IPS DF 4.7 (cell line): ENCODE data around the gene SOBP.

Experiments
- DNase-seq: peaks from one replicate; pipeline ENCODE4 v3.0.0-alpha.2; 2013; ENCODE audit warnings: low spot score; ENCODE audit errors: extremely low read depth

SOBP gene

DNA sequence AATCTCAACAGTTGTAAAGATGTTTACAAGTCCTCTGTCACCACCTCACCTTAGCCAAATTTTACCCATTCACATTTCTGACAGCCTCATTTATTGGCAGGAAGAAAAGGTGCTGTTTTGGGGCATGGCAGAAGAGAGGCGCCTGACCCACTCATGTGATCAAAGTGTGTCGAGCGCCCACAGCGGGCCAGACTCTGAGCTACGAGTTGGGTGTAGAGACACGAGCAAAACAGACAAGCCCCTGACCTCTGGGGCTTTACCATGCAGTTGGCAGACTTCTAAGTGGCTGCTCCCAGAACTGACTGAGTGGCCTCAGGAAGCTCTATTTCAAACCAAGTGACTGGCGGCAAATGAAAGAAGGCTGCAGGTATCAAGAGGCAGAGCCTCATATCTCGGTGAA is 167.0 kb downstream of the SOBP start:
- no peak for DNase-seq

DNA sequence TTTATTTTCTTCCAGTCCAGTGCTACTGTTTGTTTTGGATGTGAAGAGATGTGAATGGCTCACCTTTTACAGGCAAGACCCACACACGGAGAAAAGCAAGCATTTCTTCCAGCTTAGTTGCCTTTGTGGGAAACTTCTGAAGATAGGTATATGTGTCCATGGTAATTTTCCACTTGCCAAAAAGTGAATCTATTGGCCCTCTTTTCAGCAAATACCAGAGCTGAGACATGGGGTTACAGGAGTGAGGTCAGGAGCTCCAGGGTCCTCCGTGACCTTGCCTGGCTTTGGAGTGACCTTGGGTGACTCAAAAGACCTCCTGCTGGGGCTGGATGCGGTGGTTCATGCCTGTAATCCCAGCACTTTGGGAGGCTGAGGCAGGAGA is 167.4 kb downstream of the SOBP start:
- DNase-seq = no peak

DNA sequence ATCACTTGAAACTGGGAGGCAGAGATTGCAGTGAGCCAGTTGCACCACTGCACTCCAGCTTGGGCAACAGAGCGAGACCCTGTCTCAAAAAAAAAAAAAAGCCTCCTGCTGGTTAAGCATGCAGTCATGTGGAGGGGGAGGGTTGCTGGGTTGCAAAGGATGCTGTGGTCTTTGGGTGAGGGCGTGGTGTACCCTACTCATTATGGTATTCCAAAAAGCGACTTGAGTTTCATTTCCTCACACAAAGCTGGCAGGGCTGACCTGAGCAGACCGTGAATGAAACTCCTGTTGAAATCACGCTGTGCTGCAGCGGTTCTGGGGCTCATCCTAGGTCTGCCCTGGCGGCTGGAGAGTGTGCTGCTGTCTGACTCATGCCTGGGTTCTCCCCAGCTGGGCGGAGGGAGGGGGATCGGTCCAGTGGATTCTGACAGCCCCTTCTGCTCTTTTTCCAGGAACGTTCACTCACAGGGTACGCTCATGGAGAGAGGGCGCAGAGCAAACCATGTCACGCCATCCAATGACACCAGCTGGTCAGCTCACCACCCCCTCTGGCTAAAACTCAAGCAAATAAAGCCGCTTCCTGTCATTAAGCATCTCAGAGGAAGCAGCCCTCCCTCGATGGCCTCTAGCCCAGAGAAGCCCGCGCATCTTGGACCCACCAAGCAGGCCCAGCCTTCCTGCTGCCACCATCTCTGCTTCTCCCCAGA is 168.0 kb downstream of the SOBP start:
- no peak for DNase-seq

DNA sequence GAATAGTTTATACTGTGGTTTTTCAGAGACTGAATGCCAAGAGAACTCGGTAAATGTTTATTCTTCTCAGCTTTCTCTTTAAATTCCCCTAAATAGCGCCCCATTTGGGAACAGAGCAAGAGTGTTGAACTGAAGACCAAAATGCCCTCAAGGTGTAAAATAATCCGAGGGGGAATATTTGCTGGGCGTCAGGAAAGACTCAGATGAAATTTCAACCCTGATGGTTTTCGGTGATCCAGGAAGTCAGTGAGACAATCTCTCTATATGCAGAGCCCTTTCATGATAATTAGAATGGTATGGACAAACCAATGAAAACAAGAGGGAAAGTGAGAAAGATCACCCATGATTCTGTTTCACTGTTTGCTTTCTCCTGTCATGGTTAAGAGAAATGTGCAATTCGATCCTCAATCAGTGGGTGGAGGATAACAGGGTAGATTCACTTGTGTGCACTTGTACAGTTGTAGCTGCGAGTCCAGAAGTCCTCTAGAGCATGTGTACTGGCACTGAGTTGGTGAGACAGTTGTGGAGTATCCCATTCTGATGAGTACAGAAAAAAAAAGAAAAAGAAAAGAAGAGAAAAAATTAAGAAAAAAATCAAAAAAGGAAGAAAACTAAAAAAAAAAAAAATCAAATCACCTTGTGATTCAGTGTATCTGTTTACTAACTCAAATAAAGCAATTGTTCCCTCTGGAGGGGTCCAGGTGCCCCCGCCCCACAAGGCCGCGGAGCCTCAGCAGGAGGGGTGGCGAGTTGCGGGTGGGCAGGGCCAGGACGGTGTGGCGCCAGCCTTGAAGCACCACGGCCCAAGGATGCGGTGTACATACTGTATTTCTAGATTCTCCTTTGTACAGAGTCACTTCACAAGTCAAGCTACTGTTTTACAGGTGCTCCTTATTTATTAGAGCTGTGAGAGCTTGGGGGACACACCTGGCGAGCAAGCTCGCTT is 169.3 kb downstream of the SOBP start:
- no peak for DNase-seq

DNA sequence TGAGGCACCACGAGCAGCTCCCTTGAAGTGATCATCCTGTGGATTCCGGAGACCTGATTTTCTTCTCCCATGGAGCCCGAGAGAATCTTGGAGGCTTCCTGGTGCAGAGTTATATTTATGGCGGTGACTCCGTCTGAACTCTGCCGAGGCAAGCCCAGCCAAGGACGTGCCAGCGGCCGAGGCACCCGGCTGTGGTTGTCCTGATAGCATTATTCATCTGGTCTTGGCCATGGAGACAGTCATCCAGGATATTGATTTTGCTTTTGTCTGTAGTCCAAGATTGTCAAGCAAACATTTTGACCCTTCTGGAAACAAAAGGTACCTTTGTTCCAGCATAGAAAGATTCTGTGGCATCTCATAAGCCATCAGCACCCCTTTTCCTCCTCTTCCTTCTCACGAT is 170.9 kb downstream of the SOBP start:
- no peak for DNase-seq

DNA sequence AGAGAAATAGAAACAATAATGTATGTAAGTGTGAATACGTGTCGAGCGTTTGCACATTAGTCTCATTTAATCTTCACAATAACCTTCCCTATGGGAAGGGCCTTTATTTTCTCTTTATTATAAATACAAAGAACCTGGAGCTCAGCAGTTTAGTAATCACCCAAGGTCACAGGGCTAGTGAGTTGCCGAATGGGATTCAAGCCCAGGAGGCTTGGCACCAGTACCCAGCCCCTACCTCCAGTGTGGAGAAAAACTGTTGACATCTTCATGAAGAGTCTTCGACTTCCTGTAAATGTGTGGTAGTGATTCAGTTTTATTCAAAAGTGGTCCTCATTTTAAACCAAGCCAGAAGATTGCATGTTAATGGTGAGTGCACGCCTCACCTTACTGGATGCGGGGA is 171.4 kb downstream of the SOBP start:
- no peak for DNase-seq

DNA sequence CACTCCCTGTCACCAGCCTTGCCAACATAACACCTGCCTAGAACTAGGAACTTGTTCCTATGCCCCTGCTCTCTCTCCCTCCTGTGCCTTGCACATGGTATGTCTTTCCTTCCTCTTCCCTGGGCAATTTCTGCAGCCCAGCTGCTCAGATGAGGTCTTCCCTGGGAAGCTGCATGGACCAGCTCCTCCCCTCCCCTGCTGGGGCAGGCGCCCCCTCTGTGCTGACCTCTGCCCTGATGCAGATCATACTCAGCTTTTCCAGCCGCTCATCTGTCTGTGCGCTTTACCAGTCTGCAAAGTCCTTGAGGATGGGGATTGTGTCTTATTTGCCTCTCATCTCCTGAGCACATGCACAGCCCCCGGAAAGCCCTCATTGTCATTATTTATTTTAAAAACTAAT is 172.4 kb downstream of the SOBP start:
- DNase-seq = no peak

DNA sequence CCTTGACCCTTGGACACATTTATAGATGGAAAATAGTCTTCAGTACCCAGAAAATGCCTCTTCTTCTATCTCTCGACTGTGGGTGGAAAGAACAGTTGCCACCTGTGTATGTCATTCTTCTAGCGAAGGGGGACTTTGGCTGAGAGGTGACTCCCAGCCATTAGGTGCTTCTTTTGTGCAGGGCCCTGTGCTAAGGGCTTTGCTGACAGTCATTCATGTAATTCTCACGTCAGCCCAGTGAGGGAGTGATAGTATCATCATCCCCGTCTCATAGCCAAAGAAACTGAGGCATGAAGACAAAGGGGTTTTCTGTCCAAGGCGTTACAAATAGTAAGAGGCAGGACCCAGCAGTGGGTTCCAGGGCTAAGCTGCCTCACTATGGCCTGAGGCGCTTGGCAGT is 173.4 kb downstream of the SOBP start:
- no peak for DNase-seq

DNA sequence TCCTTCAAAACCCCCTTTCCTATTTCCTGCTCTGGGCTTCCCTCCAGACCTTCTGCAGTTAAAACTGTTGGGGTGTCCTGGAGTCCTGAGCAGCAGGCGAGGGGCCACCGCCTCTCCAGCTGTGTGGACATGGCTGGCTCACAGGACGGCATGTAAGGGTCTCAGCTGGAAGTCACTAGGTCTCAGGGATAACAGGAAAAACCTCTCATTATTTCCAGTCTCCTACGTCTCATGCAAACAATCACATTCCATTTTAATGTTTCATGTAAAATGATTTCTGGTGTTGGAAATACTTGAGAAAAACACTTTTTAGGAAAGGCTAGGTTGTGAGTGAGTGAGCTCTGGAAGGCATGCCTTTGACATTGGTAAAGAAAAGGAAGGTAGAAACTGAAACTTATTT is 175.5 kb downstream of the SOBP start:
- DNase-seq = no peak

DNA sequence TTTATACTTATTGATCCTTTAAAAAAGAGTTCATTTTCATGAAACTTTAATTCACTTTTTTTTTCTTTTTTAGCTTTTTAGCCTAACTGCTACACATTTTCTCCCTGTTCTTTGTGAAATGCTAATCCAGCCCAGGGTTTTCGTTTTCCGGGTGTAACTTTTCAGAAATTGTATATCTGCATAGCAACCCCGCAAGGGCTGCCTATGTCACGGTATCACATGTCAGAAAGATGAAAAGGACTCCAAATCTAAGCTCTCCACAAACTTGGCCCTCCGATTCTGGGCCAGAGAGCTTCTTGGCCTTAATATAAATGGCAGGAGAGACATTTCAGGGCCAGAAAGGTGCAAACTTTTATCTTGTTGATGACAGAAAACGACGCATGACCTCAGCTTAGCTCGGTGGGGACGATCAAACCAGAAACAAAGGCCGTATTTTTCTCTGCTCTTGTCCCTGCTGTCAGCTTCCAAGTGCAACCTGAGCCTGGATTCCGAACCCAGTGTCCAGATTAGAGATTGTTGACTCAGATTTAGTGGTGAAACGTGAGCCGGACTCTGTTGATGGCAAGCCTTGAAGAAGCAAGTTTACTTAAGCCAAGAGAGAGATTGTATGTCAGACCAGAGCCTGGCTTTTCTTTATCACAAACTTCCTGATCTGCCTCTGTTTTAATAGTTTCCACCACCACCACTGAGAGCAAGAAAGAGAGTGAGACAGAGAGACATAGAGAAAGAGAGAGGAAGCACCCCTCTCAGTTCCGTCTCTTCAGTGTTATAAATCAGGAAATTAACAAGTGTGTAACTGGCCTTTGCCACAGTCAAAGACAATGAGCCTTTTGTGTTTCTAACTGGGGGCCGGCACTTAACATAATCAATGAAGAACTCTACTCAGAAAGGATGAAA is 176.4 kb downstream of the SOBP start:
- no peak for DNase-seq

DNA sequence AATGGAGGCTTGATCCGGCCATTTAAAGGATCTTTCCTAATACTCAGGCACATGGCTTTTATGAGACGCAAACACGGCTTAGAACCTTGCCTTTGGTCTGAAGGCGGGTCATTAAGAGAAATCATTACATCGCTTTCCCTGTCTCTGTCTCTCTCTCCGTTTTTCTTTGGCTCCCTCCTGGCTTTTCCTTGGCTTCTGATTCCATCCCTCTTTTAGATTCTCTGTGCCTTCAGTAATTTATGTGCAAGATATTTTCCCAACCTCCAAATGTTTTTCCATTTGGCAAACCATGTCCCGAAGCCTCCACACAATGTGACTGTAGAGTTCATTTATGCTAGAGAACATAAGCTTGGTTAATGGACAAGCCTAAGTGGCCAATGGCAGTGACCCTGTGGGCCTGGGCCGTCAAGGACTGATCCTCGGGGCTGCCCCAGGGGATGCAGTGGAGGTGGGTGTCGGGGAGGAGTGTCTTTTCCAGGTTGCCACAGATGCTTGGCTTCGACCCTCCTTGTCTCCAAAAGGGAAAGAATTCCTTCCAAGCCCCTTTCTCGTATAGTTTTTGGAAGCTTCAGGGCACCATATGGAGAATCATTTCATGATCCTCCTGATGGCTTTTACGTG is 177.2 kb downstream of the SOBP start:
- DNase-seq = no peak

DNA sequence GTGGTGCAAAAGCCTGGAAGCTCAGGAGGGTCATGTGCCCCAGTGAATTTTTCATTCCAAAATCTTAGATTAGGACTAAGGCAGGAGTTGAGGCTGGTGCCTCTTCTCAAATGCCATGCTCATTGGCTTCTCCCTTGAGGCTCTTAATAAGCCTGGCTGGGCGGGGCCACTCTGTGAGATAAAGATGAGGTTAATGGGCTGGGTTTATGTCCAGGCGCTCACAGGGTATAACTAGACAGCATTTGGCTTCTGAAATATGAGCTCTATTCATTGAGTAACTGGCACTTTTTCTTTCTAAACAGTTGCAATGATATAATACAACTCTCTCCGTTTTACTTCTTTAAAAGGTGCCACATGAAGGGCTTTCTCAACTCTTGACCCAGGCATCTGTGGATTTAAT is 177.9 kb downstream of the SOBP start:
- DNase-seq = no peak

DNA sequence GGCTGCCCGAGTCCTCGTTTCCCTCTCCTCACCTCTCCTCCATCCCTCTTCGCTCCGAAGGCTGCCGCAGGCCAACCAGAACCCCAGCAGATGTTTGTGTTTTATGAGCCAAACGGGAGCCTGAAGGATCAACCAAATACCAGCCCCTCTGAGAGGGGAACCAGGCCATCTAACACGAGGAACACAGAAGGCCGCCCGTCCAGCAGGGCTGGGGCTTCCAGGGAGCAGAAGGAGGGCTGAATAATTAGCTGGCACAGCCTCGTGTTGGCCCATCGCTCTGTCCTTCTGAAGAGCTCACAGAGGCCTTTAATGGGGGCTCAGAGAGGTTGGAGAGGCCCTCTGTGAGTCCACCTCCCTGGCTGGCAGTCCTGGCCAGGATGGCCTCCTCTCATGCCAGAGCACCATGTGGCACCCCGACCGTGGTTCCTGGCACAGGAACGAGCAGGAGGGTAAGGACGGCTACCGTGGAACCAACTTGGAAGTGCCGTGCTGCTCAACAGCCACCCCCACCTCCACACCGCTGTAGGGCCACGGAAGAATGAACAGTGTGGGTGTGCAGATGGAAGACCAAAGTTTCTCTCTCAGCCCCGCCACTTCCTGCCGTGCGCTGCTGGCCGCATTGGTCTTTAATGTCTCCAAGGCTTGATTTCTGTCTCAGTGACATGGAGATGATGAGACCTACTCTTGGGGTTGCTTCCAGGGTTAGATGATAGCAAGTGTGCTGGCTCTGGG is 179.0 kb downstream of the SOBP start:
- DNase-seq = no peak

DNA sequence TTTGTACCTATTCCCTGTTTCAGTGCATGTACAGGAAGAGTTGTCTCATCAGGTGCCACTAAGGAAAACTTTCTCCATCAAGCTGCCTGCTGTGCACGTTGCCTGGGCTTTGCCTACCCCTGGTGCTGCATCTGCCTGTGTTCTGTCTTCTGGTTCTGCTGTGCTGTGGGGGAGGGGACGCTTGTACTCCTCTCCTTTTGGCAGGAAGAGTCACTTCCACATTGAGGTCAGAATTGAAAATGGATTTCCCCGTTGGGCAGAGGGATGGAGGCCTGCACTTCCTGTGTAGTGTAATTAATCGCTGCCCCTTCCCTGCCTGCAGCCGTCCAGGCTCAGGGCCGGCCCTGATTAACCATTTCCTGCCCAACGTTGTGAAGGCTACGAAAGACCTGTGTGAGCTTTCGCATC is 180.9 kb downstream of the SOBP start:
- DNase-seq = no peak

DNA sequence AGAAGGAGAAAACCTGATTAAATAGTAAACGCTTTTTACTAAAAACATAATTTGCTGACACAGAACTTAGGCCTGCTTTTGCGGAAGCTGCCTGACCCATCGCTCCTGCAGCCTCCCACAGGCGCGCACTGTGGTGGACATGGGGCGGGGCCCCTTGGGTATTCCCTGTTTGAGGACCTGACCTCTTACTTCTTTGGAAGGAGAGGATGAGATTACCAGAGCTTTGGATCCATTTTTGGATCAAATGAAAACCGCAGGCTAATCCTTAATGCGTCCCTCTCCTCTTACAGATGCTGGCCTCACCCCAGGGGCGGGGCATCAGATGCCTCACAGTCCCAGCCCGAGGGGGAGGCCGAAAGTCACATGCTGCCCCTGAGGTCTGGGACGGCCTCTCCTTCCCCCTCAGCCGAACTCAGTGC is 183.2 kb downstream of the SOBP start:
- DNase-seq = no peak

DNA sequence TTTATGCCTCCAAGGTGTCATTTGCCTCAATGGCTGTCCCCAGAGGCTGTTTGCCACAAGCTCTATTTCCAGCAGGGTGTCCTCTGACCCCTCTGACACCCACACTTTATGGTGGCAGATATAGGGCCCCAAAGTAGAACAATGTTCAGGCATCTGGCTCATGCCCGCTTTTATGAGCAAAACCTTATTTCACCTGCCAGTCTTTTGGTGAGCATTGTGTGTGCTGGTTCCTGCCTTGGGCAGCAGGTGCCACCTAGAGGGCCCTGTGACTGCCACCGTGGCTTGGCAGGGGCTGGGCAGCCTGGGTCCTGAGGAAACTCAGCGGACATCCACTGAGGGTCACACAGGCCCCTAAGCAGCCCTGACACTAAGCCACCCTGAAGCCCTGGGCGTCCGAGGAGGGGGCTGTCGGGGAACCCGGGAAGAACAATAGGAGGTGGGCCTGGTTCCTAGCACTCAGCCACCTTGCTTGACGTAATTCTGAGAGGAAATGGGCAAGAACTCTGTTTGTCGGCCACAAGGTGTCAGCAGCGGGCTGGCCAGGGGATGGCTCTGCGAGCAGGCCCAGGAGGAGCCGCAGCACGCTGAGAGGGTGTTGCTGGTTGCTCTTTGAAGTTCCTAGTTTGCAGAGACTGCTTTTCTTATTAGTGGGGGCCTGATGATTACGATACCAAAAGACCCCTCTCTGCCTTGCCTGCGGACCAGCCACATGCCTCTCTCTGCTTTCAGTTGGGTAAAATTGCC is 185.2 kb downstream of the SOBP start:
- DNase-seq = no peak

DNA sequence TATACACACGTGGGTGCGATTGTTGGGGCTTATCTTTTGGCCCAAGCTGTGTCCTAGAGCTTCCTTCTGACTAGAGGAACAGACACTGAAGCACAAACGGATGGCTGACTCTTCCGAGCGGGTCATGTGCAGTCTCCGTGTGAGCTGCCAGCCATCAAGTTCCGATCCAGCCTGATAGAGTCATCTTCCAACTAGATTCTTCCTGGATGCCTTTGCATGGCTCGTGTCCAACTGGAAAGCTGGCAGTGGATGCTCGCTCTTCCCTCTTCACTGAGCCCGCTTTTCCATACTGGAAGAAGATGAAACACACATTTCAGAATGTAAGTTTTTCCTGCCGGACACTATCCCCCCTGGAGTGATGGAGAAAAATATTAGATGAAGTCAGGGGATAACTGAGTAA is 186.1 kb downstream of the SOBP start:
- DNase-seq = no peak

DNA sequence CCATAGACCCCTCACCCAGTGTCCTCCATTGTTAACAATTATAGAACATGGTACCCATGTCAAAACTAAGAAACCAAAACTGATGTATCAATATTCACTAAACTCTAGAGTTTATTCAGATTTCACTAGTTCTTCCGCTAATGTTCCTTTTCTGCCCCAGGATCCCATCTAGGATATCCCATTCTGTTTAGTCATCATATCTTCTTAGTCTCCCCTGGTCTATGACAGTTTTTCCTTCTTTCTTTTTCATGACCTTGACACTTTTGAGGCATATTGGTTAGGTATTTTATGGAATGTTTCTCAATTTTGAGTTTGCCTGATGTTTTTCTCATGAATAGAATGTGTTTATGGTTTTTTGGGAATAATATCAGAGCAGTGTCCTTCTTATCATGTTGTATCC is 187.5 kb downstream of the SOBP start:
- no peak for DNase-seq

DNA sequence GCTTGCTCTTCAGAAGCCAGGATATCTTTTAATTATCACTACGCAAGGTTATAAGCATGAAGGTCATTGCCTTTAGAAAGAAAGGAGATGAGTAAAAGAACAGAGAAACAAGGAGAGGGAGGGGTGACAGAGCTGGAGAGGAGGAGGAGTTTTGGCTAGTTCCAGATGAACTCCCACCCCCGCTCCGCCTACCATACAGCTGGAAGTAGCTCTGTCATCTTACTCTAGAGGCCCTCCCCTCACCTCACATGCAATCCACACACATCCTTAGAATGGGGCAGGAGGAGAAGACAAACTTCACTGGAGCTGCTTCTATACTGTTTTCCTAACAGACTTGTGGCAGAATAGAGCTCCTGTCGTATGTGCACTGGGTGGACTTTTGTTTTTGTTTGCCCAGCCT is 189.5 kb downstream of the SOBP start:
- no peak for DNase-seq

DNA sequence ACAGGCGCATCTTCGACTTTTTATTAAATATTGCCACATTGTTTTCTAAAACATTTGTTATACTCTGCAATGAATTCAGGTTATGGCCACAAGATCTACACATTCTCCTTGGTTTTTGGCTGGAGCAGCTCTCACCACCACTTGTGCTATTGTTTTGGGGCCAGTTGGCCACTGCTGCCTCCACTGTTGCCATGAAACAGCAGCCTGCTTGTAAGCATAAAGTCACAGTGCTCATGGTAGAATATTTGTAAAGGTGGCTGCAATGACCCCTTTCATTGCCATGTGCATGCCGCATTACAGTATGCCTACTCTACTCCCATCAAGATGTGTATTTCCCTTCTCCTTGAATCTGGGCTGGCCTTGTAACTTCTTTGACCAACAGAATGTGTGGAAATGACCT is 192.8 kb downstream of the SOBP start:
- no peak for DNase-seq
